Gastrocnemius medialis (tissue), 4 donors: ENCODE results near the gene SGIP1. TPM values are rescaled to one million over a fixed set of nuclear protein-coding genes. Genes with fewer than 3 reads are reported as not detected.

Source experiments
- ATAC-seq, 2 donors: fragments of 150-250 bp; one replicate each; pipeline ENCODE4 v1.9.1; 2016
- DNase-seq, 2 donors: peaks; one replicate each; pipeline ENCODE4 v3.0.0-alpha.2; 2019
- H3K27ac ChIP-seq, 4 donors: fragments of 200-600 bp; sonication (generic); 1 replicate in 1 of 4; 2 replicates in 3 of 4; pipeline ENCODE4 v1.5.1; 2016 to 2018; ENCODE audit warnings: mild to moderate bottlenecking in 2 of 4, moderate library complexity in 1 of 4
- H3K27me3 ChIP-seq, 3 donors: fragments of 200-600 bp; sonication (generic) in 2 of 3; 1 replicate in 1 of 3; 2 replicates in 2 of 3; pipeline versions ENCODE4 v1.5.1 to v1.6.0; 2016 to 2019; ENCODE audit warnings: mild to moderate bottlenecking in 1 of 3, moderate library complexity in 1 of 3
- H3K36me3 ChIP-seq, 2 donors: fragments of 200-600 bp; sonication (generic) in 1 of 2; one replicate each; pipeline ENCODE4 v1.5.1; 2017 to 2018
- H3K4me1 ChIP-seq, 2 donors: fragments of 200-600 bp; sonication (generic) in 1 of 2; one replicate each; pipeline ENCODE4 v1.5.1; 2016 to 2017; ENCODE audit warnings: mild to moderate bottlenecking in 2 of 2
- H3K4me3 ChIP-seq, 4 donors: fragments of 200-600 bp; sonication (generic) in 3 of 4; 1 replicate in 1 of 4; 2 replicates in 3 of 4; pipeline ENCODE4 v1.5.1; 2016 to 2019; ENCODE audit warnings: mild to moderate bottlenecking in 2 of 4
- H3K9me3 ChIP-seq, 3 donors: fragments of 200-600 bp; sonication (generic) in 2 of 3; 1 replicate in 1 of 3; 2 replicates in 2 of 3; pipeline ENCODE4 v1.5.1; 2016 to 2019
- POLR2A ChIP-seq, 2 donors: fragments of 450-650 bp; IDR thresholded peaks; one replicate each; pipeline ENCODE4 v1.6.1; 2017; ENCODE audit warnings: antibody characterized with exemption in 2 of 2, mild to moderate bottlenecking in 2 of 2, moderate library complexity in 2 of 2
- in situ Hi-C, 4 donors: fragments of 200-750 bp; cut with MboI; loops; one replicate each; pipeline versions ENCODE4 v1.15.0 to v1.8.0; 2017; ENCODE audit warnings: low sequenced_read_pairs in 4 of 4
- intact Hi-C: fragments of 100-400 bp; cut with DNase I; formaldehyde crosslinking; loops from one replicate; pipeline ENCODE4 v1.15.1; 2023; ENCODE audit warnings: low total_unique reads
- total RNA-seq, 4 donors: library from RNA; depleted of rRNA; stranded (reverse); fragments of >200 nt; gene quantifications; one replicate each; pipeline versions ENCODE4 v1.1.0 to v1.2.3, GENCODE V29; 2016
- TF ChIP-seq, protein P1 (sequence below), 5 experiments: fragments of 450-650 bp in 3 of 5; fragments of 200-600 bp in 2 of 5; sonication (generic) in 2 of 5; IDR thresholded peaks in 4 of 5; conservative IDR thresholded peaks in 1 of 5; 1 replicate in 4 of 5; 2 replicates in 1 of 5; pipeline ENCODE4 v1.5.1; 2016 to 2019; ENCODE audit warnings: antibody characterized with exemption in 5 of 5, mild to moderate bottlenecking in 3 of 5, moderate library complexity in 3 of 5

The SGIP1 gene
- total RNA-seq, 4 donors from 2014 or later, result 2.5 to 7.1 (median 2.9) TPM

DNA sequence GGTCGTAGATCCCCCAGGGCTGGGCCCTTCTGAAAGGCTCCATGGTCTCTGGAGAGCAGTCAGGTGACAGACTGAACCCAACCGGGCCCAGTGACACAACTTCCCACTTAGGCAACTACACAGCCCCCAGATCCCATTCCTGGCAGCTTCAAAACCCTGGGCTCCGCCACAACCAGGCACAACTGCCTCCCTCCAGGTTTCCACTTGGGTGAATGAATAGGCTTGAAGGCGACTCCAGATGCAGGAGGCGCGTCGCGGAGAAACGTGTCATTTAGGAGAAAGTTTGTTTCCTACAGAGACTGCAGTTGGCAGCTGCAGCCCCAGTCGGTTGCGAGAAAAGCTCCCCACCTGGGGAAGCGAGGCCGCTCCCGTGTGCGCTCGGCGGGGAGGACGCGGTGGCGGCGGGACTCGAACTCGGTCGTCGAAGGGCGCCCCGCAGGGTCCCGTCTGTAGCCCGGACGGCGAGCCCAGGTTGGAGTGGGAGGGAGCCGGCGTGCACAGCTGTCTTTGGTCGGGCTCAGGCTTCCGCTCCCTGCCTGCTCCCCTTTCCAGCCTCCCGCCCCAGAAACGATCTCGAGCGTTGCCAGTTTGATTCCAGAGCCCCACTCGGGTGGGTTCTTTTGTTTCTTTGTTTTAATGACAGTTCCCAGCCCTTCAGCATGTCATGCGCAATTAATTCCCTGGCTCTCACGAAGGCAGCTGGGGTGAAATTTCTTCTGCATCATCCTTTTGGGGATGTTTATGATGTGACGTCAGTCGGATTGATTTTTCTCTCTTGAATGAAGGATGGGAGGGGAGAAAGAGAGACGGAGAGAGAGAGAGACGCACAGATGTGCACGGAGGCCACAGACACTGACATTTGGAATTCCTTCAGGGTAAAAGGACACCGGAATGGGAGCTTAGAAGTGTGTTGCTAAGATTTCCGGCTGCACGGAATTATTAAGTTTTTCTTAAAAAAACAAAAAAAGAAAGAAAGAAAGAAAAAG is 862 bp upstream of the SGIP1 start:
- intact Hi-C loops, result loop anchor here (10.0 kb wide), 1 partner anchor 172 kb away; no protein-coding TSS in a partner anchor
- TF ChIP-seq, protein P1, sequence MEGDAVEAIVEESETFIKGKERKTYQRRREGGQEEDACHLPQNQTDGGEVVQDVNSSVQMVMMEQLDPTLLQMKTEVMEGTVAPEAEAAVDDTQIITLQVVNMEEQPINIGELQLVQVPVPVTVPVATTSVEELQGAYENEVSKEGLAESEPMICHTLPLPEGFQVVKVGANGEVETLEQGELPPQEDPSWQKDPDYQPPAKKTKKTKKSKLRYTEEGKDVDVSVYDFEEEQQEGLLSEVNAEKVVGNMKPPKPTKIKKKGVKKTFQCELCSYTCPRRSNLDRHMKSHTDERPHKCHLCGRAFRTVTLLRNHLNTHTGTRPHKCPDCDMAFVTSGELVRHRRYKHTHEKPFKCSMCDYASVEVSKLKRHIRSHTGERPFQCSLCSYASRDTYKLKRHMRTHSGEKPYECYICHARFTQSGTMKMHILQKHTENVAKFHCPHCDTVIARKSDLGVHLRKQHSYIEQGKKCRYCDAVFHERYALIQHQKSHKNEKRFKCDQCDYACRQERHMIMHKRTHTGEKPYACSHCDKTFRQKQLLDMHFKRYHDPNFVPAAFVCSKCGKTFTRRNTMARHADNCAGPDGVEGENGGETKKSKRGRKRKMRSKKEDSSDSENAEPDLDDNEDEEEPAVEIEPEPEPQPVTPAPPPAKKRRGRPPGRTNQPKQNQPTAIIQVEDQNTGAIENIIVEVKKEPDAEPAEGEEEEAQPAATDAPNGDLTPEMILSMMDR (IDR thresholded peaks at IDR 0.05 in 4 of 5, conservative IDR thresholded peaks at IDR 0.05 in 1 of 5), result no peak
- TF ChIP-seq POLR2A (IDR thresholded peaks at IDR 0.05), result no peak
- in situ Hi-C loops, result no loop called here
- ATAC-seq (peak in 1 of 2 donors; percentile 42), DNase-seq (peak in 1 of 2 donors; percentile 11)
- no peaks in the 10 kb centered on the region for H3K4me1 ChIP-seq
- peak overlapping the region; percentile 64 to 78 (median 74) for H3K27ac ChIP-seq
- no peaks in the 10 kb centered on the region for H3K9me3 ChIP-seq
- H3K4me3 ChIP-seq, result peak overlapping the region; percentile 49 to 56 (median 52)
- peaks cover 0 to 11% (median 10%) of the 10 kb centered on the region in 3 donors for H3K27me3 ChIP-seq
- H3K36me3 ChIP-seq, result no peaks in the 10 kb centered on the region

DNA sequence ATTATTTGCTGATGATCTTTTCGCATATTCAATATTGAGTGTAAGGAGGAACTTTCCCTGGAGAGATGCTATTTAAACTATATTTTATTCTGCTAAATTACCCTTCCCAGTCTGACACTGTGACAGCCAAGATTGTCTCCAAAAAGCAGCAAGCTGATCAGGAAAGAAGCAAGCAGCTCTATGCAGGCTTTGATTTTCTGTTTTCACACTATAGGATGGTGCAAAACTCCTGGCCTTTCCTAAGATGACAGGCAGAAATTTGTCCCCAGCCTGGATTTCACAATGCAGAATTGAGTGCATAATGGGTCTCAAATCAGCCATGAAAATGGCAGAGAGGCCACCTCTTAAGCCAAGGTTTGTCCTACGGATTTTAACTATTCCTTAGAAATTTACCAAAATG is 1.1 kb downstream of the SGIP1 start:
- no peak for DNase-seq
- H3K27me3 ChIP-seq, result peaks cover 0 to 11% (median 10%) of the 10 kb centered on the region in 3 donors
- TF ChIP-seq POLR2A (IDR thresholded peaks at IDR 0.05), result no peak
- TF ChIP-seq, protein P1 (IDR thresholded peaks at IDR 0.05 in 4 of 5, conservative IDR thresholded peaks at IDR 0.05 in 1 of 5), result no peak
- in situ Hi-C loops (no loop called here), intact Hi-C loops (loop anchor here (10.0 kb wide), 1 partner anchor 170 kb away; no protein-coding TSS in a partner anchor)
- peak overlapping the region in 3 of 4 donors; percentile 49 to 54 (median 49) for H3K4me3 ChIP-seq
- ATAC-seq, result no peak
- H3K9me3 ChIP-seq, result no peaks in the 10 kb centered on the region
- H3K27ac ChIP-seq, result peak overlapping the region; percentile 64 to 78 (median 74)
- H3K36me3 ChIP-seq, result no peaks in the 10 kb centered on the region
- peaks cover 0 to 4% of the 10 kb centered on the region in 2 donors for H3K4me1 ChIP-seq

DNA sequence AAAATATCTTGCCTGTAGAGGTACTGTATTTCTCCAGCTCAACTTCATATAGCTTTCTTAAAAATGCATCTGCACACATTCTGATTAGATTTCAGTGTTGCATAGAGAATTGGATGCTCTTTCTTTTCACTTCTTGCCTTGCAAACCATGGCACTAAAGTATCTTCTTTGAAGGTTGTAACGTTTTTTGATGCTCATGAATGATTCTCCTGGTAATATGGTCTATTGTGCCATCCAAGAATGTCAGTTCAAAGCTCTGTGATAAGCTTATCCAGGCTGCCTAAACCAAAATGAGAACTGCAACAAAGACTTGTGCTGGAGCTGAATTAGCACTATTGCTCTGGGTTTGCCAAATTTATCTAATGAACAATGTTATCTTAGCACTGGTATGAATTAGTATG is 1.9 kb downstream of the SGIP1 start:
- H3K27ac ChIP-seq, result peak overlapping the region in 2 of 4 donors; percentile 72 to 78
- peaks cover 0 to 4% of the 10 kb centered on the region in 2 donors for H3K4me1 ChIP-seq
- DNase-seq (no peak), ATAC-seq (no peak)
- TF ChIP-seq POLR2A (IDR thresholded peaks at IDR 0.05), result no peak
- H3K27me3 ChIP-seq, result peaks cover 0 to 11% (median 10%) of the 10 kb centered on the region in 3 donors
- intact Hi-C loops, result loop anchor here (10.0 kb wide), 1 partner anchor 169 kb away; no protein-coding TSS in a partner anchor
- H3K4me3 ChIP-seq, result peak overlapping the region in 2 of 4 donors; percentile 49 to 54
- no peaks in the 10 kb centered on the region for H3K9me3 ChIP-seq
- H3K36me3 ChIP-seq, result no peaks in the 10 kb centered on the region
- in situ Hi-C loops, result no loop called here

DNA sequence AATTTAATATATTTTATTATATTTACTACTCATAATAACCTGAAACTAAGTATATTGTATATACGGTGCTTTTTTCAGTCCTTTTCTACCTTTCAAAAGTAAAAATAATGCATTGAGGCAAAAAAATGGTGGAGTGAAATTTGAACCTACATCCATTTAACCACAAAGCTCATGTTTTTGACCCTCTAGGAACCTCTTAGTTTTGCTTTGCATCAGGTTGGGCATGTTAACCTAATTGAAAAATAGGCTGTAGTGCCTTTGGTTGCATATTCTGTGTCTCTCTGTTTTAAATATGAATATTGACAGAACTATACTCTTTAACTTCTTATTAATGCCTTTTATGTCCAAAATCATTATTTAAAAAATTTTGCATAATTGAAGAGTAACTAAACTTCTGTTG is 3.8 kb downstream of the SGIP1 start:
- no peak for DNase-seq
- Histone ChIP-seq H3K27me3 (peaks cover 0 to 7% (median 6%) of the 10 kb centered on the region in 3 donors), H3K4me1 (peaks cover 0 to 4% of the 10 kb centered on the region in 2 donors), H3K27ac (peak overlapping the region in 3 of 4 donors; percentile 27 to 52 (median 42)), H3K36me3 (no peaks in the 10 kb centered on the region), H3K4me3 (no peak overlapping the region), H3K9me3 (no peaks in the 10 kb centered on the region)
- in situ Hi-C loops (no loop called here), intact Hi-C loops (loop anchor here (10.0 kb wide), 1 partner anchor 167 kb away; no protein-coding TSS in a partner anchor)
- no peak for TF ChIP-seq POLR2A (IDR thresholded peaks at IDR 0.05)
- TF ChIP-seq, protein P1 (IDR thresholded peaks at IDR 0.05 in 4 of 5, conservative IDR thresholded peaks at IDR 0.05 in 1 of 5), result no peak
- no peak for ATAC-seq

DNA sequence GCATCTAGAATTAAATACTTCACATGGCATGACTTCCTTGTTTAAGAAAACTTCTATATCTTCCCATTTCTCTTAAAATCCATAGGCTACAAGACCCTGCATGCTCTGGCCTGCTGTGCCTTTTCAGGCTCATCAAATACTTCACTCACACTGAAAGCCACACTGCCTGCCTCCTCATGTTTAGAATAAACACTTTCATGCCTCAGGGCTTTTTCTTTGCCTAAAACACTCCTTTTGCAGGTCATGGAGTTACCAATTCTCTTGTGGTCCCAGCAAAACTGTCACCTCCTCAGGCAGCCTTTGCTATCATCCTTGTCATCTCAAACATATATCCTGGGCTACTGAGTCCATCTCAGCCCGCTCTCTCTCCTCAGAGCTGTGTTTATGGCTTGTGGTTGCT is 5.5 kb downstream of the SGIP1 start:
- ATAC-seq, result no peak
- in situ Hi-C loops, result no loop called here
- Histone ChIP-seq H3K4me1 (peaks cover 6 to 9% of the 10 kb centered on the region in 2 donors), H3K27me3 (no peaks in the 10 kb centered on the region), H3K9me3 (no peaks in the 10 kb centered on the region), H3K27ac (peak overlapping the region in 3 of 4 donors; percentile 44 to 51 (median 45)), H3K36me3 (no peaks in the 10 kb centered on the region), H3K4me3 (no peak overlapping the region)
- intact Hi-C loops, result loop anchor here (10.0 kb wide), 1 partner anchor 165 kb away; no protein-coding TSS in a partner anchor
- no peak for TF ChIP-seq POLR2A (IDR thresholded peaks at IDR 0.05)
- TF ChIP-seq, protein P1 (IDR thresholded peaks at IDR 0.05 in 4 of 5, conservative IDR thresholded peaks at IDR 0.05 in 1 of 5), result no peak
- no peak for DNase-seq
